ENCODE data around the gene MSH3. TPM values are rescaled to one million over a fixed set of nuclear protein-coding genes. Genes with fewer than 3 reads are reported as not detected.

Gene MSH3
- total and polyA plus RNA-seq, 2 donors from 2014 or later = 7.0 to 22.1 TPM

DNA sequence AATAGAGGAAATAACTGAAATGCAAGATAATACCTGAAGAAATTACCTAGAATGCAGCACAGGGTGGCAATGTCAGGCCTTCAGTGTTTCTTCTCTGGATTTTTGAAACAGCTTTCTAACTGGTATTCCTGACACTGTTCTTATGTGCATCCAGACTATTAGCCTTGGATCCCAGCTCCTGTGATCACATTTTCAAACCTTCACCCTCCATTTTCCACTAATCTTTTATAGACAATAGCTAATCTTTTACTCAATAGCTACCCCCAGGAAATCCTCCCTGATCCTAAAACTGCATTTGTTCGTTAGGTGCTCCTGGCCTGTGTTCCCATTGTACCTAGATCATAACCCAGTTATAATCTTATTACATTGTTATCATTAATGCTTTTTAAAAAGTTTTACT, 101.8 kb downstream of the MSH3 start:
- Histone ChIP-seq H3K27ac (ENCODE audit: low read depth in 2 of 2, low read length in 2 of 2) (no peak overlapping the region), H3K4me3 (ENCODE audit: low read length in 3 of 3) (no peak overlapping the region), H3K36me3 (ENCODE audit: control insufficient read depth in 2 of 3, insufficient read depth in 3 of 3, low read length in 3 of 3) (peaks cover 0 to 6% (median 0%) of the 10 kb centered on the region in 3 donors), H3K4me1 (ENCODE audit: control insufficient read depth in 2 of 3, insufficient read depth in 2 of 3, low read depth in 1 of 3, low read length in 3 of 3) (no peaks in the 10 kb centered on the region), H3K9ac (ENCODE audit: low read length in 3 of 3) (no peak overlapping the region), H3K27me3 (ENCODE audit: control insufficient read depth, insufficient read depth, low read length) (no peaks in the 10 kb centered on the region), H3K9me3 (ENCODE audit: control insufficient read depth in 2 of 3, insufficient read depth in 1 of 3, low read length in 3 of 3) (no peaks in the 10 kb centered on the region)
- FAIRE-seq (no peak), DNase-seq (no peak)
- TF ChIP-seq, protein P1, sequence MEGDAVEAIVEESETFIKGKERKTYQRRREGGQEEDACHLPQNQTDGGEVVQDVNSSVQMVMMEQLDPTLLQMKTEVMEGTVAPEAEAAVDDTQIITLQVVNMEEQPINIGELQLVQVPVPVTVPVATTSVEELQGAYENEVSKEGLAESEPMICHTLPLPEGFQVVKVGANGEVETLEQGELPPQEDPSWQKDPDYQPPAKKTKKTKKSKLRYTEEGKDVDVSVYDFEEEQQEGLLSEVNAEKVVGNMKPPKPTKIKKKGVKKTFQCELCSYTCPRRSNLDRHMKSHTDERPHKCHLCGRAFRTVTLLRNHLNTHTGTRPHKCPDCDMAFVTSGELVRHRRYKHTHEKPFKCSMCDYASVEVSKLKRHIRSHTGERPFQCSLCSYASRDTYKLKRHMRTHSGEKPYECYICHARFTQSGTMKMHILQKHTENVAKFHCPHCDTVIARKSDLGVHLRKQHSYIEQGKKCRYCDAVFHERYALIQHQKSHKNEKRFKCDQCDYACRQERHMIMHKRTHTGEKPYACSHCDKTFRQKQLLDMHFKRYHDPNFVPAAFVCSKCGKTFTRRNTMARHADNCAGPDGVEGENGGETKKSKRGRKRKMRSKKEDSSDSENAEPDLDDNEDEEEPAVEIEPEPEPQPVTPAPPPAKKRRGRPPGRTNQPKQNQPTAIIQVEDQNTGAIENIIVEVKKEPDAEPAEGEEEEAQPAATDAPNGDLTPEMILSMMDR (IDR thresholded peaks at IDR 0.05; ENCODE audit: borderline replicate concordance, extremely low read depth, insufficient read depth) = no peak
- intact Hi-C loops (cut with DNase I) = no loop called here

DNA sequence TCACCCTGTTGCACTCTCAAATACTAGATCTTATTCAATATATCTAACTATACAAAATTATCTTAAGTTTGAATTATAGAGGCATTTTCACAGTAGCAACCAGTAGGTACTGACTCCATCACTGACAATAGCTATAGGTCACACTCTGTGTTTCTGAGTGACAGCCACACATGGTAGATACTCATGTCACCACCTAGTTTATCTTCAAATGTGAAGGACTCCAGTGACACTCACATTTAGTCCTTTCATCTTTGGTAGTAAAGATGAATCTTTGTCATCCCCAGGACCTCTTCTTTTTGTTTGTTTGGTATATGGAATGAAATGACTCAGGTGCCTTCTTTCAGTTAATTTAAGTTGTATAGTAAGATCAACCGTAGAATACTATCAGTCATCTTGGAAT, 102.8 kb downstream of the MSH3 start:
- no peaks in the 10 kb centered on the region for H3K9me3 ChIP-seq (ENCODE audit: control insufficient read depth in 2 of 3, insufficient read depth in 1 of 3, low read length in 3 of 3)
- H3K4me1 ChIP-seq (ENCODE audit: control insufficient read depth in 2 of 3, insufficient read depth in 2 of 3, low read depth in 1 of 3, low read length in 3 of 3) = no peaks in the 10 kb centered on the region
- intact Hi-C loops (cut with DNase I) = no loop called here
- H3K27me3 ChIP-seq (ENCODE audit: control insufficient read depth, insufficient read depth, low read length) = no peaks in the 10 kb centered on the region
- FAIRE-seq = no peak
- H3K27ac ChIP-seq (ENCODE audit: low read depth in 2 of 2, low read length in 2 of 2) = no peak overlapping the region
- no peak overlapping the region for H3K4me3 ChIP-seq (ENCODE audit: low read length in 3 of 3)
- no peak for DNase-seq
- H3K9ac ChIP-seq (ENCODE audit: low read length in 3 of 3) = no peak overlapping the region
- TF ChIP-seq, protein P1 (IDR thresholded peaks at IDR 0.05; ENCODE audit: borderline replicate concordance, extremely low read depth, insufficient read depth) = no peak
- peaks cover 0 to 7% (median 0%) of the 10 kb centered on the region in 3 donors for H3K36me3 ChIP-seq (ENCODE audit: control insufficient read depth in 2 of 3, insufficient read depth in 3 of 3, low read length in 3 of 3)

DNA sequence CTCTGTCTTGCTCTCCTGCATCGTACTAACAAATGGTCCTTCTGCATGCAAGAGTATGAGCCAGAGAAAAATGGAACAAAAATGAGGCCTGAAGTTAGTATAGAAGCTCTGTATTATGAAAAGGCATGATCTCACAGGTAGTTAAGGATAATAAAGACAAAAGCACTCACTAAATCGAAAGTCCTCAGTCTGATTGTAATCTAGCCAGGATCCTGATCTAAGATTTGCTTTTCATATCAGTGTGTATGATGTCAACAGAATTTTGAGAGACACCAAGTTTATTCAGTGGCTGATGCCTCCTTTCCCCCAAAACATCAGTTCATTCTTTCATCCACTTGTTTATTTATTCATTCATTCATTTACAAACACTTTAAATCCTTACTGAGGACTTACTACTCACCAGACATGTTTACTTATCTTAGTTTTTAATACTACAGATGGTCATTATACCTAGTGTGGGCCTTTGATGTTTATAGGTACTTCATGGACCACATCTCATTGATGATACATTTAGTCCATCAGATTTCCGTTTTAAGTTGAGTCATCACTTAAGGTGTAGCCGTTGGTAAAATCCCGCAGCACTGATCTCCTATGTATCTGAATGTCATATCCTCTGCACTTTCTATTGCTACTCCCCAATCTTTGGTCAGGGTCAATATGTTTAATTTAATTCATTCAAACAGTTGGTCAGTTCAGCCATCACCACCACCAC, 105.6 kb downstream of the MSH3 start:
- TF ChIP-seq, protein P1 (IDR thresholded peaks at IDR 0.05; ENCODE audit: borderline replicate concordance, extremely low read depth, insufficient read depth) = no peak
- FAIRE-seq = no peak
- Histone ChIP-seq H3K4me1 (ENCODE audit: control insufficient read depth in 2 of 3, insufficient read depth in 2 of 3, low read depth in 1 of 3, low read length in 3 of 3) (no peaks in the 10 kb centered on the region), H3K9me3 (ENCODE audit: control insufficient read depth in 2 of 3, insufficient read depth in 1 of 3, low read length in 3 of 3) (no peaks in the 10 kb centered on the region), H3K36me3 (ENCODE audit: control insufficient read depth in 2 of 3, insufficient read depth in 3 of 3, low read length in 3 of 3) (peaks cover 0 to 7% (median 0%) of the 10 kb centered on the region in 3 donors), H3K27ac (ENCODE audit: low read depth in 2 of 2, low read length in 2 of 2) (no peak overlapping the region), H3K9ac (ENCODE audit: low read length in 3 of 3) (no peak overlapping the region), H3K27me3 (ENCODE audit: control insufficient read depth, insufficient read depth, low read length) (no peaks in the 10 kb centered on the region), H3K4me3 (ENCODE audit: low read length in 3 of 3) (no peak overlapping the region)
- intact Hi-C loops (cut with DNase I) = no loop called here
- DNase-seq = no peak
